ENCODE data around the gene SMU1. TPM values are rescaled to one million over a fixed set of nuclear protein-coding genes. Genes with fewer than 3 reads are reported as not detected.
"Not testable (repeated sequence)": the region's sequence is repeated elsewhere in the genome, so short reads cannot be mapped to it uniquely, and the experiment has no call there.

The SMU1 gene
- total RNA-seq, 3 donors from 2014 or later: 31.0 to 33.9 (median 32.3) TPM

DNA sequence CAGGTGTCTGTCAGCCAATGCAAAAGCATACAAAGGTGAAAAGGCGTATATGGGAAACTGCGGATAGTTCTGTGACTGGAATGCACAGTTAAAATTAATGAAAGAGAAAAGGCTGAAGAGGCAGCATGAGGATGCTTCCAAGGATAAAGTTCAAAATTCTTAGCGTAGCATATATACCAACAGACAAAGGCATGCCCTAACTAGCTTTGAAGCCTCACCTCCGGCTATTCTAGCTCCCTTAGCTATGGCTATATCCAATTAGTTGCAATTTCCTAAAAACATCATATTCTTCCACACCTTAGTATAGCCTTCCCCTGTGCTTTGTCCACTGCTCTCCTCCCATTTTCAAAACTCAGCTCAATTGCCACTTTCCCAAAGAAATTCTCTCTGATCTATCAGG is 52.8 kb downstream of the SMU1 start:
- ATAC-seq: no peak
- Mint-ChIP-seq H3K9me3 (no peaks in the 10 kb centered on the region), H3K36me3 (ENCODE audit: insufficient read depth) (peaks cover 26% of the 10 kb centered on the region), H3K4me1 (ENCODE audit: low read depth) (peaks cover 51% of the 10 kb centered on the region), H3K4me3 (peak overlapping the region; percentile 98), H3K27me3 (ENCODE audit: low read depth) (no peaks in the 10 kb centered on the region)
- DNase-seq: no peak

GRCh38 chr9:33022755-33023154 is 53.7 kb downstream of the SMU1 start:
- peak overlapping the region; percentile 48 for H3K4me3 Mint-ChIP-seq
- H3K36me3 Mint-ChIP-seq (ENCODE audit: insufficient read depth): peaks cover 19% of the 10 kb centered on the region
- no peaks in the 10 kb centered on the region for H3K9me3 Mint-ChIP-seq
- no peaks in the 10 kb centered on the region for H3K27me3 Mint-ChIP-seq (ENCODE audit: low read depth)
- H3K4me1 Mint-ChIP-seq (ENCODE audit: low read depth): peaks cover 44% of the 10 kb centered on the region
- no peak for ATAC-seq
- DNase-seq: no peak

- H3K4me3 Mint-ChIP-seq: no peak overlapping the region
- ATAC-seq (no peak), DNase-seq (no peak)
- H3K4me1 Mint-ChIP-seq (ENCODE audit: low read depth): peaks cover 42% of the 10 kb centered on the region
- no peaks in the 10 kb centered on the region for H3K9me3 Mint-ChIP-seq
- H3K36me3 Mint-ChIP-seq (ENCODE audit: insufficient read depth): peaks cover 19% of the 10 kb centered on the region
- no peaks in the 10 kb centered on the region for H3K27me3 Mint-ChIP-seq (ENCODE audit: low read depth)
Observed at GRCh38 chr9:33022303-33022702, 54.2 kb downstream of the SMU1 start.

- Mint-ChIP-seq H3K27me3 (ENCODE audit: low read depth) (no peaks in the 10 kb centered on the region), H3K36me3 (ENCODE audit: insufficient read depth) (peaks cover 7% of the 10 kb centered on the region), H3K4me3 (no peak overlapping the region), H3K4me1 (ENCODE audit: low read depth) (peaks cover 30% of the 10 kb centered on the region), H3K9me3 (no peaks in the 10 kb centered on the region)
- DNase-seq: no peak
- ATAC-seq: no peak
Observed at GRCh38 chr9:33019797-33020196, 56.7 kb downstream of the SMU1 start.

GRCh38 chr9:33017283-33018041 is 59.0 kb downstream of the SMU1 start:
- Mint-ChIP-seq H3K27me3 (ENCODE audit: low read depth) (no peaks in the 10 kb centered on the region), H3K4me3 (no peak overlapping the region), H3K9me3 (no peaks in the 10 kb centered on the region), H3K4me1 (ENCODE audit: low read depth) (peaks cover 11% of the 10 kb centered on the region), H3K36me3 (ENCODE audit: insufficient read depth) (peaks cover 7% of the 10 kb centered on the region)
- no peak for DNase-seq
- ATAC-seq: no peak

- H3K4me3 Mint-ChIP-seq: no peak overlapping the region
- no peaks in the 10 kb centered on the region for H3K27me3 Mint-ChIP-seq (ENCODE audit: low read depth)
- DNase-seq (no peak), ATAC-seq (no peak)
- H3K9me3 Mint-ChIP-seq: no peaks in the 10 kb centered on the region
- H3K36me3 Mint-ChIP-seq (ENCODE audit: insufficient read depth): peaks cover 2% of the 10 kb centered on the region
- H3K4me1 Mint-ChIP-seq (ENCODE audit: low read depth): no peaks in the 10 kb centered on the region
Observed at GRCh38 chr9:33014665-33015014, 61.8 kb downstream of the SMU1 start.

DNA sequence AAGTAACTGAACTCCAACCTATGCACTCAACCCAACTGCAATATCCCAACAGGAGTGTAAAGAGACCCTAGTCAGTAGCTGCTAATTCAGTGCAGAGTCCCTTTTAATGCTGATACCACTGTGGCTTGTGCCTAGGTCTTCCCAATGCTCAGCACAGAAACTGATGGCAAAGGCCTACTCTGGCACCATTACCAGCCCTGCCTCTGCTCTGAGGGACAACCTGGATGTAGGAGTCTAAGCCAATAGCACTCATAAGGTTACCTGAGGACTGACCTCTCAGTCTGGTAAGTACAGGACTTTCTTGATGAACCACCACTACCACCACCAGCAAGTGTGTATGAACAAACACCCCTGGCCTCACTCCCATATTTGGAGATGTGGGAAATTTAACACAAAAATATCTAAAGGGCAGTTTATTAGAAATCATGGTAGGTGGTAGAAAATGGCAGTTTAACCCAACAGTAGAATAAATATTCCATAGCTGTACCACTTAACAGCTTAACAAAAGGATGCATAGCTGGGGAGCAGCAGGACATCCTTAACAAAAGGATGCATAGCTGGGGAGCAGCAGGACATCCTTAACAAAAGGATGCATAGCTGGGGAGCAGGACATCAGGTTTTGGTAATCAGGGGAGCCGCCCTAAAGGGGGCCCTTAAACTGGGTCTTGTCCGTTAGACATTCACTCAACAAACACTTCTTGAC is 62.4 kb downstream of the SMU1 start:
- H3K36me3 Mint-ChIP-seq (ENCODE audit: insufficient read depth): peaks cover 4% of the 10 kb centered on the region
- H3K27me3 Mint-ChIP-seq (ENCODE audit: low read depth): no peaks in the 10 kb centered on the region
- no peak for DNase-seq
- H3K9me3 Mint-ChIP-seq: no peaks in the 10 kb centered on the region
- ATAC-seq: no peak
- no peak overlapping the region for H3K4me3 Mint-ChIP-seq
- H3K4me1 Mint-ChIP-seq (ENCODE audit: low read depth): no peaks in the 10 kb centered on the region

- H3K4me1 Mint-ChIP-seq (ENCODE audit: low read depth): no peaks in the 10 kb centered on the region
- no peak overlapping the region for H3K4me3 Mint-ChIP-seq
- ATAC-seq (no peak), DNase-seq (no peak)
- H3K9me3 Mint-ChIP-seq: no peaks in the 10 kb centered on the region
- no peaks in the 10 kb centered on the region for H3K27me3 Mint-ChIP-seq (ENCODE audit: low read depth)
- peaks cover 4% of the 10 kb centered on the region for H3K36me3 Mint-ChIP-seq (ENCODE audit: insufficient read depth)
Observed at GRCh38 chr9:33012328-33013069, 64.0 kb downstream of the SMU1 start.

DNA sequence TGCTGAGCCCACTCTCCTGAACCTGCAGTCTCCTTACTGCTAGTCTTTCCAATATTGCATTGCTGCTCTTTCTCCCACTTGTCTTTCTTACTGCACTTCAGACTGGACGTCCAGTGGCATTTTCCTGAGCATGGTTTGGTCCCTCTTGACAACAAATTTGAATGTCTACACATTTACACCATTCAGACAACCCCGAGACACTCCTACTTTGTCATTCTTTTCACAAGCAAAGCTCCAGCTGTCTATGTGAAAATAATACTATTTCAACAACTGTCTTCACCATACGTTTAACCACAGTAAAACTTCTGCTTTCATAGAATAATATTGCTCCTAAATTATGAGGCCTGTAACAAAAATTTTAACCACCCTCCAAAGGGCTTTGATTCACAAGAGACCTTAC is 64.6 kb downstream of the SMU1 start:
- H3K36me3 Mint-ChIP-seq (ENCODE audit: insufficient read depth): peaks cover 4% of the 10 kb centered on the region

DNA sequence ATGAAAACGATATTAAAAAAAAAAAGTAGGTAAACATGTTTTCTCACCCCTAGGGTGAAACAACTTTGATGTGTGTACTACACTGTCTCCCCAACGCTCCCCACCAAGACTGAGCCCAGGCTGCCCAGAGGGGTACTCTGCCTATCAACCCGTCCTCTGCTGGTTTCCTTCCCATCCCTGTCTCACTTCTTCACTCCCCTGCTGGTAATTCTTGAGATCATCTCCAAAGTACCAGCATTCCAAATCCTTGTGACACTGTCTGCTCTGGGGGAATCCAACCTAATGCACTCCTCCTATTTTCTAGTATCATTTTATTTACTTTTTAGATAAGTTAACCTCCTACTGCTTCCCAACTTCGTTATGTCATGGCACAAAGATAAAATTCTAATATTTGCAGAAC is 68.7 kb downstream of the SMU1 start:
- ATAC-seq (no peak), DNase-seq (no peak)
- Mint-ChIP-seq H3K9me3 (no peaks in the 10 kb centered on the region), H3K36me3 (ENCODE audit: insufficient read depth) (peaks cover 4% of the 10 kb centered on the region), H3K27me3 (ENCODE audit: low read depth) (no peaks in the 10 kb centered on the region), H3K4me3 (no peak overlapping the region), H3K4me1 (ENCODE audit: low read depth) (no peaks in the 10 kb centered on the region)

More for the DNA sequence above, 64.6 kb downstream of the SMU1 start:
- Mint-ChIP-seq H3K4me3 (no peak overlapping the region), H3K9me3 (no peaks in the 10 kb centered on the region), H3K27me3 (ENCODE audit: low read depth) (no peaks in the 10 kb centered on the region), H3K4me1 (ENCODE audit: low read depth) (no peaks in the 10 kb centered on the region)
- ATAC-seq (no peak), DNase-seq (no peak)

DNA sequence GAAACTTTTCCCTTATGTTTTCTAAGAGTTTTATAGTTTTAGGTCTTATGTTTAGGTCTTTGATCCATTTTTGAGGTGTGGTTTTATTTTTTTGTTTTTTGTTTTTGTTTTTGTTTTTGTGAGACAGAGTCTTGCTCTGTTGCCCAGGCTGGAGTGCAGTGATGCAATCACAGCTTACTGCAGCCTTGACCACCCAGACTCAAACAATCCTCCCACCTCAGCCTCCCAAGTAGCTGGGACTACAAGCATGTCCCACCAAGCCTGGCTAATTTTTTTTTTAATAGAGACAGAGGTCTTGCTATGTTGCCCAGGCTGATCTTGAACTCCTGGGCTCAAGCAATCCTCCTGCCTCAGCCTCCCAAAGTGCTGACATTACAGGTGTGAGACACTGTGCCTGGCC is 71.1 kb downstream of the SMU1 start:
- H3K9me3 Mint-ChIP-seq; H3K4me3 Mint-ChIP-seq; H3K27me3 Mint-ChIP-seq (ENCODE audit: low read depth); H3K36me3 Mint-ChIP-seq (ENCODE audit: insufficient read depth); ATAC-seq; DNase-seq; H3K4me1 Mint-ChIP-seq (ENCODE audit: low read depth): not testable (repeated sequence)

GRCh38 chr9:33000682-33001055 is 75.8 kb downstream of the SMU1 start:
- Mint-ChIP-seq H3K4me1 (ENCODE audit: low read depth) (peaks cover 32% of the 10 kb centered on the region), H3K36me3 (ENCODE audit: insufficient read depth) (peaks cover 23% of the 10 kb centered on the region), H3K4me3 (peak overlapping the region; percentile 98)
- not testable (repeated sequence) for H3K9me3 Mint-ChIP-seq; H3K27me3 Mint-ChIP-seq (ENCODE audit: low read depth)
- DNase-seq: peak; percentile 9
- peak; percentile 3 to 20 for ATAC-seq

DNA sequence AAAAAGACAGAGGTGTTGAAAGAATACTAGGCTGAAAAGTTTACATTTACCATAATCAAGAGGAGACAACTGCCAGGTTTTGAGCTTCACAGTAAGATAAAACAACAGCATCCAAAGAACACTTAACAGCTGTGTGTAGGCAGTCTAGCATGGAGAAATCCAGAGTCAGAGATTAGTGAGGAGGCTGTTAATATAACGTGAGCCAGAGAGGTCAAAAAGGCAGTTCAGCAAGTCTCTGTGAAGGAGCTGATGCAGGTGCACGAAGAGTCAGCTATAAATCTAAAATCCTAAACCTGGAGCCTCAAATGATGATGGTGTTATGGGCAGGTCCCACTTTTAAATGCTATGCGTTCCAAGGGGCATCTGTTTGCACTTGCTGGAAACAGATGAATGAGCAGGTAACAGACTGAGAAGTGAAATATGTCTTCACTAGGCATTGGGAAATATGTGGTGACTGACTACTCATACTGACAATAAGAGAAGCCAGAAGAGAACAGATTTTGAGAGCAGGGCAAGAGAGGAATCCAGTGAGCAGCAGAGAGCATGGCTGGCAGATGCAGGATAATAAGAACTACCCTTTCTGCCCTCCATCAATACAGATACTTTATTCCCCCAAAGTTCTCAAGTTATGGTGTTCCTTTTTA is 83.8 kb downstream of the SMU1 start:
- H3K36me3 Mint-ChIP-seq (ENCODE audit: insufficient read depth): peaks cover 41% of the 10 kb centered on the region
- no peaks in the 10 kb centered on the region for H3K9me3 Mint-ChIP-seq
- ATAC-seq: no peak
- DNase-seq: no peak
- H3K27me3 Mint-ChIP-seq (ENCODE audit: low read depth): no peaks in the 10 kb centered on the region
- H3K4me3 Mint-ChIP-seq: no peak overlapping the region
- peaks cover 18% of the 10 kb centered on the region for H3K4me1 Mint-ChIP-seq (ENCODE audit: low read depth)

DNA sequence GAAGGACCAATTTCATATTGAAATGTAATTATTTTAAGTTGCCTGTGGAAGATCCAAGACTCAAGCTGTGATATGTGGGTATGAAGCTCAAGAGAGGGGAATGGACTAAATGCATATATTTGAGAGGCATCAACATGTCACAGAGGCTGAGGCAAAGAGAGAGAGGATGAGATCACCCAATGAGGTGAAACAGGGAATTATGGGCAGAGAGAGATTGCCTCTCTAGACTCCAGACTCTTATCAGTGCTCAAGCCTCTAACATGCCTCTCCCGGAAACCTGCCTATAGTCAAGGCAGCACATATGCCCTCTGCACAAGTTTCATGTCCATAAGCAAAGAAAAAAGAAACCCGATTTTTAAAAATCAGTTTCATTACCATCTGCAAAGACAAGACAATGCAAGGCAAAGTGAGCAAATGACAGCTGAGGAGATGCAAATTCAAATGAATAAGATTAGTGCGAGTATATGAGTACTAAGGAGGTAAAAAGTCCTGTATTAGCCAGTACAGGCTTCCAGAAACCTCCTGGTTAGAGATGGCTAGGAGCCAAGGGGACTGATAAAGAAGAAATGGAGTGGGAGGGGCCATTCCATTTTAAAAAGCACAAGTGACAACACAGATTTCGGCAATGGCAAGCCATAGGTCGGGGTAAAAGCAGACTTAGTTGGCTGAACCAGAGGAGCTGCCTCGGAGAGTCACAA is 84.4 kb downstream of the SMU1 start:
- H3K27me3 Mint-ChIP-seq (ENCODE audit: low read depth): no peaks in the 10 kb centered on the region
- no peak overlapping the region for H3K4me3 Mint-ChIP-seq
- no peak for DNase-seq
- no peak for ATAC-seq
- peaks cover 41% of the 10 kb centered on the region for H3K36me3 Mint-ChIP-seq (ENCODE audit: insufficient read depth)
- H3K4me1 Mint-ChIP-seq (ENCODE audit: low read depth): peaks cover 13% of the 10 kb centered on the region
- no peaks in the 10 kb centered on the region for H3K9me3 Mint-ChIP-seq
